Activated B cell treated with CpG ODN at 0.5 μM for 24 hours (primary cell): ENCODE results near the gene GOLGA6L7. TPM values are rescaled to one million over a fixed set of nuclear protein-coding genes. Genes with fewer than 3 reads are reported as not detected.
"Not testable (repeated sequence)": the region's sequence is repeated elsewhere in the genome, so short reads cannot be mapped to it uniquely, and the experiment has no call there.

Source experiments
- ATAC-seq: fragments of 200-7000 bp; cut with Tn5 transposase; one replicate; pipeline ENCODE4 v1.10.0; 2021; ENCODE audit warnings: low read depth, mild to moderate bottlenecking, moderate library complexity
- CTCF ChIA-PET: fragments of 350-600 bp; sonication (Branson Sonifier 250); formaldehyde crosslinking; loops from one replicate; lab custom pipeline; 2021; ENCODE audit warnings: antibody characterized with exemption; lab: Charles Lee
- POLR2A ChIA-PET: fragments of 350-600 bp; sonication (Branson Sonifier 250); formaldehyde crosslinking; loops from one replicate; lab custom pipeline; 2021; ENCODE audit warnings: antibody characterized with exemption; lab: Charles Lee
- DNase-seq: peaks from one replicate; pipeline ENCODE4 v3.0.0; 2022
- H3K27ac Mint-ChIP-seq: one replicate; pipeline ENCODE4 v1.8.0; 2020; ENCODE audit warnings: mixed read lengths
- H3K27me3 Mint-ChIP-seq: one replicate; pipeline ENCODE4 v1.8.0; 2021; ENCODE audit warnings: mixed read lengths
- H3K36me3 Mint-ChIP-seq: one replicate; pipeline ENCODE4 v1.8.0; 2021; ENCODE audit warnings: low read depth, mixed read lengths
- H3K4me1 Mint-ChIP-seq: one replicate; pipeline ENCODE4 v1.8.0; 2021; ENCODE audit warnings: mixed read lengths
- H3K4me3 Mint-ChIP-seq: one replicate; pipeline ENCODE4 v1.8.0; 2020; ENCODE audit warnings: mild to moderate bottlenecking, mixed read lengths
- H3K9me3 Mint-ChIP-seq: one replicate; pipeline ENCODE4 v1.8.0; 2020; ENCODE audit warnings: mixed read lengths
- intact Hi-C: fragments of 100-400 bp; cut with micrococcal nuclease; formaldehyde crosslinking; loops from one replicate; pipeline ENCODE4 v1.15.1; 2024
- total RNA-seq: library from RNA; stranded (reverse); gene quantifications from 2 replicates; pipeline ENCODE4 v1.2.3, GENCODE V29; 2022
- TF ChIP-seq, protein P1 (sequence below): fragments of 200-600 bp; IDR thresholded peaks from one replicate; pipeline ENCODE4 v1.8.0; 2022; ENCODE audit warnings: antibody characterized with exemption, mild to moderate bottlenecking

The GOLGA6L7 gene, protein sequence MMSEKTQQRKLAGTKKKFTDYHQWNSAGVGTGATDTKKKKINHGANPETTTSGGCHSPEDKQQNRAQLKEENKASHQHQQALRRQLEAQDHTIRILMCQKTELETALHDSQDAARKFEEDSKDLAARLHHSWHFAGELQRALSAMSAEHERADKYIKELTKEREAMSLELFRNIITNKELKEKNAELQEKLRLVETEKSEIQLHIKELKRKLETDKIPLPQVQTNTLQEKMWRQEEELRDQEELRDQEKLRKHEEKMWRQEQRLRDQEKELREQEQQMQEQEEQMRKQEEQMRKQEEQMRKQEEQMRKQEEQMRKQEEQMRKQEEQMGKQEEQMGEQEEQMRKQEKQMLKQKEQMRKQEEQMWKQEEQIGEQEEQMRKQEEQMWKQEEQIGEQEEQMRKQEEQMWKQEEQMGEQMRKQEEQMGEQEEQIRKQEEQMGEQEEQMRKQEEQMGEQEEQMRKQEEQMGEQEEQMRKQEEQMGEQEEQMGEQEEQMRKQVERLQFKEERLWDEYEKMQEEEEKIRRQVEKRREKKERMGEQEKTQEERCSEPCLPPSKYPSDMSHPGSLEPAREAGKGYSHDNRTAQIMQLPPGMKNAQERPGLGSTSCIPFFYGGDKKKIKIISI
- not detected in 2 replicates for total RNA-seq

DNA sequence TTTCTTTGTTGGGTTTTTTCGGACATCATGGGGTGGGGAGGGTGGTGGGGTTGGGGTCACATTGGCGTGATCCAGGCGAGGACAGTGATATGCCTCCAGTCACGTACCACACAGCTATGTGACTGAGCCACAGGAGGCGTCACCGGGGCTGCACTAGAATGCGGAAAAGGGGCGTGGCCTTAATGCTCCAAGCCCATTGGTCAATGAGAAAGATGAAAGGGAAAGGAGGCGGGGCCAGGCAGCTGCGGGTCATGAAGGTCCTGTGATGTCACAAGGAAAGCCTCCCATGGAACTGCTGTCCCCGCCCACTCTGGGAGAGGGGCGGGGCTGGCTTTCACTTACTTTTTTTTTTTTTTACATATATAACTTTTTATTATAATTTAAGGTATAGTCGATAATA, at the start of gene GOLGA6L7:
GOLGA6L7 (minus strand) TSS at position 124 of the 400 bp plus-strand sequence; CDS start at position 29, 95 bp downstream.
- H3K27me3 Mint-ChIP-seq, CTCF ChIA-PET, H3K9me3 Mint-ChIP-seq, H3K4me3 Mint-ChIP-seq, DNase-seq, H3K4me1 Mint-ChIP-seq, H3K27ac Mint-ChIP-seq, ATAC-seq, POLR2A ChIA-PET, H3K36me3 Mint-ChIP-seq, intact Hi-C loops: not testable (repeated sequence)

DNA sequence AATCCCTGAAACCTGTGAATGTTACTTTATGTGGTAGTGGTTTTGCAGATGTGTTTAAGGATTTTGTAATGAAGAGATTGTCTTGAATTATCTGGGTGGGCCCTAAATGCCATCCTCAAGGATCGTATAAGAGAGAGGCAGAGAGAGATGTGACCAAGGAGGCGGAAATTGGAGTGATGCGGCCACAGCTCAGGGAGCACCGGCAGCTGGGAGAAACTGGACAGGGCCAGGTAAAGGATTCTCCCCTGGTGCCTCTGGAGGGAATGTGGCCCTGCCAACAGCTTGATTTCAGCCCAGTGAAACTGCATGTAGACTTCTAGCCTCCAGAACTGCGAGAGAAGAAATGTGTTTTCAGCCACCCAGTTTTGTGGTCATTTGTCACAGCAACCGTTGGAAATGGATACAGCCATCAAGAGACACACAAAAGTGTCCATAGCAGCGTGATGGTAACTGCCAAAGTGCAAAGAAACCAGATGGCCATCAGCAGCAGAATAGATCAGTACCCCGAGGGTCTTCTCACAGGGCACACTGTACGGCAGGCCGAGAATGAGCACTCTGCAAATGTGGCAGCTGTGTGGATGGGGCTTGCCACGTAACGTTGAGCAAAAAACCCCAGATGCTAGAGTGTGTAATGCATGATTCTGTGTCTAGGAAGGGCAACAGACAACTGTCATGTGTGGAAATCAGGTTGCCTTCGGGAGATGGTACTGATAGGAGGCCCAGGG, 49.6 kb upstream of the GOLGA6L7 start:
- H3K4me1 Mint-ChIP-seq = no peaks in the 10 kb centered on the region
- ChIA-PET POLR2A (no interaction called here), CTCF (no interaction called here)
- intact Hi-C loops = no loop called here
- no peaks in the 10 kb centered on the region for H3K9me3 Mint-ChIP-seq
- no peak overlapping the region for H3K4me3 Mint-ChIP-seq
- no peaks in the 10 kb centered on the region for H3K27me3 Mint-ChIP-seq
- no peaks in the 10 kb centered on the region for H3K36me3 Mint-ChIP-seq
- TF ChIP-seq, protein P1, sequence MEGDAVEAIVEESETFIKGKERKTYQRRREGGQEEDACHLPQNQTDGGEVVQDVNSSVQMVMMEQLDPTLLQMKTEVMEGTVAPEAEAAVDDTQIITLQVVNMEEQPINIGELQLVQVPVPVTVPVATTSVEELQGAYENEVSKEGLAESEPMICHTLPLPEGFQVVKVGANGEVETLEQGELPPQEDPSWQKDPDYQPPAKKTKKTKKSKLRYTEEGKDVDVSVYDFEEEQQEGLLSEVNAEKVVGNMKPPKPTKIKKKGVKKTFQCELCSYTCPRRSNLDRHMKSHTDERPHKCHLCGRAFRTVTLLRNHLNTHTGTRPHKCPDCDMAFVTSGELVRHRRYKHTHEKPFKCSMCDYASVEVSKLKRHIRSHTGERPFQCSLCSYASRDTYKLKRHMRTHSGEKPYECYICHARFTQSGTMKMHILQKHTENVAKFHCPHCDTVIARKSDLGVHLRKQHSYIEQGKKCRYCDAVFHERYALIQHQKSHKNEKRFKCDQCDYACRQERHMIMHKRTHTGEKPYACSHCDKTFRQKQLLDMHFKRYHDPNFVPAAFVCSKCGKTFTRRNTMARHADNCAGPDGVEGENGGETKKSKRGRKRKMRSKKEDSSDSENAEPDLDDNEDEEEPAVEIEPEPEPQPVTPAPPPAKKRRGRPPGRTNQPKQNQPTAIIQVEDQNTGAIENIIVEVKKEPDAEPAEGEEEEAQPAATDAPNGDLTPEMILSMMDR = no peak
- H3K27ac Mint-ChIP-seq = no peak overlapping the region
- ATAC-seq = no peak
- no peak for DNase-seq

DNA sequence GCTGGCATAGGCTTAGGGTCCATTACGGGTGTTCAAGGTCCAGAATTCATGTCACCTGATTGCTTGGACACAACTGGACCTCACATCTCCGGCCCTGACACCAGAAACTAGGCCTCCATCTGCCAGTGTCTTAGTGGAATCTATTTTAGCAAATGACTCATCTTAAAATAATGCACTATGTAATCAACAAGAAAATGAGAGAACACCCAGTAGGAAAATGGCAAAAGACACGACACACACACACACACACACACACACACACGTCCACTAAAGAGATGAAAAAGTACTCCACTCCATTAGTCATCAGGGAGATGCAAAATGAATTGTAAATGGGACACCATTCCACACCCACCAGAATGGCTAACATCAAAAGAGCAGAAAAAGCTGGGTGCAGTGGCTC, 48.5 kb upstream of the GOLGA6L7 start:
- no peaks in the 10 kb centered on the region for H3K4me1 Mint-ChIP-seq
- no peak overlapping the region for H3K27ac Mint-ChIP-seq

DNA sequence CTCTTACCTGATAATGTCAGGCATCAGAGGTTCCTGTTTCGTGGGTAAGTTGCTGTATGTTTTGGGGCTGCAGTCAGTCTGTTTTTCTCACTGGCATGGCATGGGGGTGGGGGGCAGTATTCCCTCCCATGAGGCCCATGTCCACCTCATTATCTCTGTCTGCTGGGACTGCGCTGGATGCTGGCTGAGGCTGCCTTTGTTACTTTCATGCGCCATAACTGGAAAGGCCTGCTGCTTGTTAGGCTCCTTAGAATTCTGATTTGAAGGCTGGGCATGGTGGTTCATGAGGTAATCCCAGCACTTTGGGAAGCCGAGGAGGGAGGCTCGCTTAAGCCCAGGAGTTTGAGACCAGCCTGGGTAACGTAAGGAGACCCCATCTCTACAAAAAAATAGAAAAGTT, 47.1 kb upstream of the GOLGA6L7 start:
- Mint-ChIP-seq H3K9me3 (no peaks in the 10 kb centered on the region), H3K4me1 (no peaks in the 10 kb centered on the region), H3K27ac (no peak overlapping the region), H3K27me3 (no peaks in the 10 kb centered on the region), H3K36me3 (no peaks in the 10 kb centered on the region), H3K4me3 (no peak overlapping the region)
- TF ChIP-seq, protein P1 = no peak
- no peak for ATAC-seq
- intact Hi-C loops = no loop called here
- ChIA-PET POLR2A (no interaction called here), CTCF (no interaction called here)
- DNase-seq = no peak

More for the DNA sequence above, 48.5 kb upstream of the GOLGA6L7 start:
- intact Hi-C loops = no loop called here
- no peak for DNase-seq
- ATAC-seq = no peak
- TF ChIP-seq, protein P1 = no peak
- Mint-ChIP-seq H3K9me3 (no peaks in the 10 kb centered on the region), H3K4me3 (no peak overlapping the region), H3K27me3 (no peaks in the 10 kb centered on the region), H3K36me3 (no peaks in the 10 kb centered on the region)
- CTCF ChIA-PET = no interaction called here
- POLR2A ChIA-PET = no interaction called here

DNA sequence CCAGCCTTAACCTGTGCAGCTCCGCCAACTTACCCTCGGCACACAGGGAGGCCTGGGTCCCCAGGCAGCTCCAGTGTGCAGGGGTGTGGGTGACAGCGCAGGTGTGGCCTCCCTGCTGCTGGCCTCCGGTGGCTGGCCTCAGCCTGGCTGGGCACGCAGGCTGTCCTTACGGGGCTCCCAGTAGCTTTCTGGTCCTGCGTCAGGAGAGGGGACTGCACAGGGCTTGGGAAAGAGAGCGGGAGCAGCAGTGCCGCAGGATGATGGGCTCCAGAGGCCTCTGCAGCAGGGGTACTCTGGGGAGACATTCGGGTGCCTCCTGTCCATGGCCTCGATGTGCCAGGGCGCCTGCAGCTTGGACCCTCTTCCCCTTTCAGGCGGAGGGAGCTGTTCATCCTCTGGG, 46.7 kb upstream of the GOLGA6L7 start:
- H3K27ac Mint-ChIP-seq = no peak overlapping the region
- TF ChIP-seq, protein P1 = no peak
- no peaks in the 10 kb centered on the region for H3K9me3 Mint-ChIP-seq
- H3K27me3 Mint-ChIP-seq = no peaks in the 10 kb centered on the region
- no peaks in the 10 kb centered on the region for H3K4me1 Mint-ChIP-seq
- DNase-seq (no peak), ATAC-seq (no peak)
- no peaks in the 10 kb centered on the region for H3K36me3 Mint-ChIP-seq
- ChIA-PET POLR2A (no interaction called here), CTCF (no interaction called here)
- no peak overlapping the region for H3K4me3 Mint-ChIP-seq
- intact Hi-C loops = no loop called here
